Measurements from ENCODE around the gene NLRP5.
A peak's percentile ranks its signal among the peaks of the same experiment; 100 is the strongest.
"Not testable (repeated sequence)": the region's sequence is repeated elsewhere in the genome, so short reads cannot be mapped to it uniquely, and the experiment has no call there.

NLRP5 gene

GRCh38 chr19:55986487-55986886 is at the start of gene NLRP5:
Gene NLRP5, plus strand, starts transcription at chr19:55986775.
- DNase-seq = no peak

- no peak for DNase-seq
Measured at GRCh38 chr19:55939206-55939605, 47.4 kb upstream of the NLRP5 start.

GRCh38 chr19:55940306-55940705 is 46.3 kb upstream of the NLRP5 start:
- DNase-seq = no peak

- no peak for DNase-seq
Measured at GRCh38 chr19:55947532-55947931, 39.0 kb upstream of the NLRP5 start, which contains the start of gene NLRP8. Gene NLRP8, plus strand, starts transcription at chr19:55947832.

GRCh38 chr19:55950566-55950965 is 36.0 kb upstream of the NLRP5 start:
- not testable (repeated sequence) for DNase-seq

GRCh38 chr19:55956431-55956830 is 30.1 kb upstream of the NLRP5 start:
- no peak for DNase-seq

- no peak for DNase-seq
Measured at GRCh38 chr19:55958356-55958755, 28.2 kb upstream of the NLRP5 start.

- no peak for DNase-seq
Measured at GRCh38 chr19:55959996-55960675, 26.4 kb upstream of the NLRP5 start.

- no peak for DNase-seq
Measured at GRCh38 chr19:55962186-55962585, 24.4 kb upstream of the NLRP5 start.

GRCh38 chr19:55973982-55974381 is 12.6 kb upstream of the NLRP5 start:
- DNase-seq = no peak

- DNase-seq = no peak
Measured at GRCh38 chr19:55980415-55980814, 6.2 kb upstream of the NLRP5 start.

- no peak for DNase-seq
Measured at GRCh38 chr19:55985254-55985653, 1.3 kb upstream of the NLRP5 start.

GRCh38 chr19:55990831-55991230 is 4.3 kb downstream of the NLRP5 start:
- DNase-seq = no peak

- no peak for DNase-seq
Measured at GRCh38 chr19:55993492-55993891, 6.9 kb downstream of the NLRP5 start.

- no peak for DNase-seq
Measured at GRCh38 chr19:56014765-56015164, 28.2 kb downstream of the NLRP5 start.

GRCh38 chr19:56015756-56016155 is 29.2 kb downstream of the NLRP5 start:
- DNase-seq = no peak

- not testable (repeated sequence) for DNase-seq
Measured at GRCh38 chr19:56019325-56019724, 32.8 kb downstream of the NLRP5 start.

- DNase-seq = not testable (repeated sequence)
Measured at GRCh38 chr19:56020355-56020975, 33.9 kb downstream of the NLRP5 start.

GRCh38 chr19:56026769-56027168 is 40.2 kb downstream of the NLRP5 start:
- DNase-seq = no peak

- no peak for DNase-seq
Measured at GRCh38 chr19:56053596-56053995, 67.0 kb downstream of the NLRP5 start.

- DNase-seq = no peak
Measured at GRCh38 chr19:56066152-56067023, 79.8 kb downstream of the NLRP5 start.

GRCh38 chr19:56069642-56070041 is 83.1 kb downstream of the NLRP5 start:
- DNase-seq = no peak

- no peak for DNase-seq
Measured at GRCh38 chr19:56071151-56071550, 84.6 kb downstream of the NLRP5 start.

GRCh38 chr19:56076498-56076897 is 89.9 kb downstream of the NLRP5 start:
- peak; percentile 17 for DNase-seq
